Panc1 (cell line): ENCODE results near the gene STAM2. TPM values are rescaled to one million over a fixed set of nuclear protein-coding genes. Genes with fewer than 3 reads are reported as not detected.
A peak's percentile ranks its signal among the peaks of the same experiment; 100 is the strongest.

Source experiments
- ATAC-seq: fragments of 200-7000 bp; cut with Tn5 transposase; 2 replicates; pipeline ENCODE4 v1.9.1; 2020; ENCODE audit warnings: mild to moderate bottlenecking, moderate library complexity
- BruUV-seq: library from RNA; stranded (reverse); fragments of 400-500 nt; replicated peaks from 2 replicates; lab custom pipeline; 2021; lab: Mats Ljungman, UMichigan
- CTCF ChIA-PET: fragments of 300-600 bp; sonication (Branson Sonifier 250); formaldehyde crosslinking; loops from one replicate; lab custom pipeline; 2022; ENCODE audit warnings: antibody characterized with exemption; lab: Charles Lee
- POLR2A ChIA-PET: fragments of 300-600 bp; sonication (Branson Sonifier 250); formaldehyde crosslinking; loops from one replicate; lab custom pipeline; 2022; ENCODE audit warnings: antibody characterized with exemption; lab: Charles Lee
- DNase-seq: peaks from one replicate; pipeline ENCODE4 v3.0.0-alpha.2; 2010; ENCODE audit warnings: low read depth, low spot score
- H3K27ac ChIP-seq: 2 replicates; pipeline ENCODE4 v1.5.1; 2011; ENCODE audit warnings: mild to moderate bottlenecking, low read length, inconsistent platforms
- H3K27me3 ChIP-seq: fragments of 200-500 bp; sonication (Bioruptor generic); 2 replicates; pipeline ENCODE4 v1.6.0; 2014; ENCODE audit warnings: low read length, inconsistent platforms; ENCODE audit not compliant: control insufficient read depth, insufficient read depth
- H3K36me3 ChIP-seq: fragments of 200-500 bp; sonication (Bioruptor generic); 2 replicates; pipeline ENCODE4 v1.5.1; 2014; ENCODE audit warnings: inconsistent platforms, mild to moderate bottlenecking, low read length, moderate library complexity; ENCODE audit not compliant: control insufficient read depth, insufficient read depth
- H3K4me1 ChIP-seq: 2 replicates; pipeline ENCODE4 v1.5.1; 2011; ENCODE audit warnings: inconsistent platforms, mild to moderate bottlenecking, low read length, moderate library complexity; ENCODE audit not compliant: control insufficient read depth, insufficient read depth
- H3K4me3 ChIP-seq, 2 experiments: 2 replicates each; pipeline ENCODE4 v1.5.1; 2011 to 2012; ENCODE audit warnings: low read depth in 2 of 2, low read length in 2 of 2, mild to moderate bottlenecking in 2 of 2, inconsistent platforms in 1 of 2, moderate library complexity in 1 of 2
- H3K9me3 ChIP-seq: fragments of 200-500 bp; sonication (Bioruptor generic); 2 replicates; pipeline ENCODE4 v1.5.1; 2014; ENCODE audit warnings: low read depth, mild to moderate bottlenecking, inconsistent platforms, low read length, moderate library complexity; ENCODE audit not compliant: control insufficient read depth, insufficient read depth
- POLR2AphosphoS5 ChIP-seq: IDR thresholded peaks from 2 replicates; pipeline ENCODE4 v1.6.1; 2012; ENCODE audit warnings: mild to moderate bottlenecking, low read depth, low read length, moderate library complexity
- REST ChIP-seq, 2 experiments: IDR thresholded peaks; 2 replicates each; pipeline ENCODE4 v1.6.1; 2011 to 2012; ENCODE audit warnings: low read depth in 2 of 2, control low read depth in 1 of 2, low read length in 1 of 2, mild to moderate bottlenecking in 1 of 2, moderate library complexity in 1 of 2; ENCODE audit not compliant: insufficient read depth in 1 of 2
- SIN3A ChIP-seq: IDR thresholded peaks from 2 replicates; pipeline ENCODE4 v1.6.1; 2012; ENCODE audit warnings: low read depth, mild to moderate bottlenecking, low read length, moderate library complexity, borderline replicate concordance; ENCODE audit not compliant: insufficient read depth
- TCF7L2 ChIP-seq: IDR thresholded peaks from 2 replicates; pipeline ENCODE4 v1.6.1; 2011; ENCODE audit warnings: mild to moderate bottlenecking, low read depth, low read length, inconsistent platforms
- in situ Hi-C: cut with HindIII; loops from 2 replicates; pipeline ENCODE4 v1.10.0; 2016; ENCODE audit warnings: low sequenced_read_pairs, low pct_unique_long_range_greater_than_20kb
- intact Hi-C: fragments of 100-400 bp; cut with micrococcal nuclease; formaldehyde crosslinking; loops from one replicate; pipeline ENCODE4 v1.10.0; 2022; ENCODE audit not compliant: unreplicated experiment
- total RNA-seq: library from RNA; stranded (reverse); gene quantifications from one replicate; pipeline ENCODE4 v1.2.1, GENCODE V29; 2021; ENCODE audit not compliant: unreplicated experiment
- TF ChIP-seq, protein P1 (sequence below): fragments of 450-650 bp; IDR thresholded peaks from 2 replicates; pipeline ENCODE4 v1.5.1; 2017; ENCODE audit warnings: mild to moderate bottlenecking

Gene STAM2
- total RNA-seq, 1 experiment from 2014 or later: 29.1 TPM

- Histone ChIP-seq H3K27ac (no peak overlapping the region), H3K4me3 (no peak overlapping the region), H3K27me3 (no peaks in the 10 kb centered on the region), H3K4me1 (no peaks in the 10 kb centered on the region), H3K36me3 (no peaks in the 10 kb centered on the region), H3K9me3 (no peaks in the 10 kb centered on the region)
- no TSS peak for BruUV-seq
- TF ChIP-seq REST (IDR thresholded peaks at IDR 0.05; ENCODE audit: insufficient read depth in 1 of 2, low read depth in 2 of 2, low read length in 1 of 2): no peak
- TF ChIP-seq SIN3A: no peak
- TF ChIP-seq POLR2AphosphoS5: no peak
- no peak for TF ChIP-seq TCF7L2
- ChIA-PET POLR2A (no interaction called here), CTCF (no interaction called here)
- DNase-seq (no peak), ATAC-seq (no peak)
- in situ Hi-C loops: no loop called here
- intact Hi-C loops: no loop called here
These were observed 18.3 kb downstream of the STAM2 start for GRCh38 chr2:152157253-152157652.

GRCh38 chr2:152155209-152155608 lies 20.4 kb downstream of the STAM2 start:
- no peak for DNase-seq
- Histone ChIP-seq H3K36me3 (no peaks in the 10 kb centered on the region), H3K4me1 (no peaks in the 10 kb centered on the region), H3K4me3 (no peak overlapping the region), H3K9me3 (no peaks in the 10 kb centered on the region), H3K27ac (no peak overlapping the region), H3K27me3 (no peaks in the 10 kb centered on the region)
- CTCF ChIA-PET: interaction anchor here (0.7 to 1.2 kb wide), 3 partner anchors 117 to 119 kb away, joined by 3 to 4 read pairs (median 3); no protein-coding TSS in a partner anchor
- no TSS peak for BruUV-seq
- POLR2A ChIA-PET: no interaction called here
- in situ Hi-C loops: no loop called here
- intact Hi-C loops: no loop called here
- no peak for TF ChIP-seq POLR2AphosphoS5
- TF ChIP-seq, protein P1, sequence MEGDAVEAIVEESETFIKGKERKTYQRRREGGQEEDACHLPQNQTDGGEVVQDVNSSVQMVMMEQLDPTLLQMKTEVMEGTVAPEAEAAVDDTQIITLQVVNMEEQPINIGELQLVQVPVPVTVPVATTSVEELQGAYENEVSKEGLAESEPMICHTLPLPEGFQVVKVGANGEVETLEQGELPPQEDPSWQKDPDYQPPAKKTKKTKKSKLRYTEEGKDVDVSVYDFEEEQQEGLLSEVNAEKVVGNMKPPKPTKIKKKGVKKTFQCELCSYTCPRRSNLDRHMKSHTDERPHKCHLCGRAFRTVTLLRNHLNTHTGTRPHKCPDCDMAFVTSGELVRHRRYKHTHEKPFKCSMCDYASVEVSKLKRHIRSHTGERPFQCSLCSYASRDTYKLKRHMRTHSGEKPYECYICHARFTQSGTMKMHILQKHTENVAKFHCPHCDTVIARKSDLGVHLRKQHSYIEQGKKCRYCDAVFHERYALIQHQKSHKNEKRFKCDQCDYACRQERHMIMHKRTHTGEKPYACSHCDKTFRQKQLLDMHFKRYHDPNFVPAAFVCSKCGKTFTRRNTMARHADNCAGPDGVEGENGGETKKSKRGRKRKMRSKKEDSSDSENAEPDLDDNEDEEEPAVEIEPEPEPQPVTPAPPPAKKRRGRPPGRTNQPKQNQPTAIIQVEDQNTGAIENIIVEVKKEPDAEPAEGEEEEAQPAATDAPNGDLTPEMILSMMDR: peak; percentile 27; the same call in 1 of the 2 replicates
- peak; percentile 62; the same call in 1 of the 2 replicates for ATAC-seq

DNA sequence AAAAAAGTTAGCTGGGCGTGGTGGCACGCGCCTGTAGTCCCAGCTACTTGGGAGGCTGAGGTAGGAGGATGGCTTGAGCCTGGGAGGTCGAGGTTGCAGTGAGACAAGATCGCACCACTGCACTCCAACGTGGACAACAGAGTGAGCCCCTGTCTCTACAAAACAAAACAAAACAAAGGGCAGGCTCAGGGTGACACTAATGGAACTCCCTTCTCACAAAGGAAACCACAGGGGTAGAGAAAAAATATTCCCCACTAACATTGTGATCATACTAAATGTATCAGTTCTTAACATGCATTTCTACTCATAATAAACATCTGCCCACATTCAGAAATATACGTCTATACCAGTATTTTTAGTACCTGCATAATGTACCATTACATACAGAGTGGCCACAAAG lies 21.1 kb downstream of the STAM2 start:
- H3K4me1 ChIP-seq: no peaks in the 10 kb centered on the region
- H3K36me3 ChIP-seq: no peaks in the 10 kb centered on the region
- ChIA-PET CTCF (interaction anchor here (0.7 to 1.1 kb wide), 2 partner anchors 107 to 118 kb away, joined by 3 read pairs; no protein-coding TSS in a partner anchor), POLR2A (no interaction called here)
- intact Hi-C loops: no loop called here
- H3K9me3 ChIP-seq: no peaks in the 10 kb centered on the region
- H3K27me3 ChIP-seq: no peaks in the 10 kb centered on the region
- H3K27ac ChIP-seq: no peak overlapping the region
- ATAC-seq (no peak; the same call in 1 of the 2 replicates), DNase-seq (no peak)
- H3K4me3 ChIP-seq: no peak overlapping the region
- BruUV-seq: no TSS peak
- TF ChIP-seq REST (IDR thresholded peaks at IDR 0.05; ENCODE audit: insufficient read depth in 1 of 2, low read depth in 2 of 2, low read length in 1 of 2): no peak
- TF ChIP-seq TCF7L2: no peak
- no peak for TF ChIP-seq POLR2AphosphoS5
- TF ChIP-seq SIN3A: no peak
- TF ChIP-seq, protein P1: no peak
- in situ Hi-C loops: no loop called here
